HG03460 (cell line): ENCODE data around the gene PLCB4.
"Not testable (repeated sequence)": the region's sequence is repeated elsewhere in the genome, so short reads cannot be mapped to it uniquely, and the experiment has no call there.

Source experiments
- ATAC-seq: cut with Tn5 transposase; IDR thresholded peaks from one replicate; pipeline ENCODE4 v1.9.1; 2021; ENCODE audit not compliant: unreplicated experiment

The PLCB4 gene

DNA sequence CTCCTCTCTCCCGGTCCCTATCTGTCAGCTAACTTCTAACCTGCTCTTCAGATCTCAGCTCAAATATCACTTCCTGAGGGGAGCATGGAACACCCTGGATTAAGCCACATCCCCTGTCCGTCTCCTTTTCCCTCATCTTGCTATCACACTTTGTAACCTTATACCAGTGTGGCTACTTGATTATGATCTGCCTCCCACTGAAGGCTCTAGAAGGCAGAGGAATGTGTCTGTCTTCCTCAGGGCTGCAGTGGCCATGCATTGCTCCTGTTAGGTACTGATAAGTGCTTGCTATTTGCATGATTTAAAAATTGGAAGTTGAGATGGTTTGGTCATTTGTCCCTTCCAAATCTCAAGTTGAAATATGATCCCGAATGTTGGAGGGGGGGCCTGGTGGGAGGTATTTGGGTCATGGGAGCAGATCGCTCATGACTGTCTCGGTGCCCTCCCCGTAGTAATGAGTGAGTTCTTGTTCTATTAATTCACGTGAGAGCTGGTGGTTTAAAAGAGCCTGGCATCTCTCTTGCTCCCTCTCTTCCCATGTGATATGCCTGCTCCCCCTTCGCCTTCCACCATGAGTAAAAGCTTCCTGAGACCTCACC, 71.4 kb downstream of the PLCB4 start:
- ATAC-seq = no peak

DNA sequence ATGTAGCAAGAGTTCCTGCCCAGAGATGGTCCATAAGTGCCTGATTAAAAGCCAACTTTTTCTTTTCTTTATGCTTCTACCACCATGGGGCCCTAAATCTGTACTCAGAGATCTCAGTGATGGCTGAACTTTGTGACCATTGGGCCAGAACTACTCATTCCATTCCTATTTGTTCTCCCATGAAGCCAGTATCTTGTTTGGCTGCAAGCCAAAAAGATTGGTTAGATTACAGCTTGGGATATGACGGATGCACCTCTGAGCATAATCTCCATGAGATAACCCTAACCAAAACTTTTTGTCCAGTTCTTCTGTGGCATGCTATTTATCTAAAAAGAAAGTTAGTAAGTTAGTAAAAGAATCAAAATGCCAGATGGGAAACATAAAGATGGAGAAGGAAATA, 72.2 kb downstream of the PLCB4 start:
- ATAC-seq = no peak

DNA sequence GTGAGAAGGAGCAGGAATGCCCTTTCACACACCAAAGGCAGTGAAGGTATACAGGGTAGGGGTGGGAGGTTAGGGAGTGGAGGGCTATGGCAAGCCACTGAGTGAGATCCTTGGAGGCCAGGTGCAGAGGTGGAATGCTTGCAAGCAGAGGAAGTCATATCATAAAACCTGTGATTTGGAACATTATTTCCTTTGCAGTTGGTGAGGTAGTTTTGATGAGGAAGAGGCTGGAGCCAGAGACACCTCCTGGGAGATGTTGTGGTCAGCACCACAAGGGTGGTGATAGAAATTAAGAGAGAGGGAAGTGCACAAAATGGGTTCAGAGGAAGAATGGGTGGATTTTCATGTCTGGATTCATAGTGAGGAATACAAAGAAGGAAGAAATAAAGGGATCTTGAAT, 73.0 kb downstream of the PLCB4 start:
- no peak for ATAC-seq

DNA sequence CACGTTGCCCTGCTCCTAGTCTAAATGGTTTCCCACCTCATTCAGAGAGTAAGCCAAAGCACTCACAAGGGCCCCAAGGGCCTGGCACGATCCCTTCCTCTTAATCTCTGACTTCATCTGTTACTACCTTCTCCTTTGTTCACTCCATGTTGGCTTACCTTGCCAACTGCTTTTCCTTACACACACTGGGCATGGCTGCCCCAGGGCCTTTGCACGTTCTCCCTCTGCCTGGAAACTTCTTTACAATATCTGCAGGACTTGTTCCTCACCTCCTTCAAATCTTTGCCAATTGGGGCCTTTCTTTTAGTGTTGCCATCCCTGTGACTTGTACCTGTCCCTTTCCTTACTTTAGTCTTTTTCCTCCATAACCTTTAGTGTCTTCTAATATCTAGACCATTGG, 73.9 kb downstream of the PLCB4 start:
- ATAC-seq = no peak

DNA sequence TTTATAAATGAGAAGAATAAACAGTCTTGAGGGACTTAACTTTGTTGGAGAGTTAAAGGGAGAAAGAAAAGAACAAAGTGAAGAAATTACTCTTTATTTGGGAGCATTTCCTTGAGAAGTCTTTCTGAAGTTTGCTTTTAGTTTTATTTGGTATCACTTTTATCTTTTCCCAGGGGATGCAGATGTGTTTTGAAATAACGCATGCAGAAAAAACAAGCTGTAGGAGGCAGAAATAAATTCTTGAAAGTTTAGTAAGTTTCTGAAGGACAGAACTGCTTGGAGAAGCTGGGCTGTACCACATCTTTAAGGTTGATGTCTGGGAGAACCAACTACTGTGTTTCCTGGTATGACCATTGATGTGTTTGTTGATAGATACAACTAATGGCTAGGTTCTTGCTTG, 75.0 kb downstream of the PLCB4 start:
- ATAC-seq = no peak

DNA sequence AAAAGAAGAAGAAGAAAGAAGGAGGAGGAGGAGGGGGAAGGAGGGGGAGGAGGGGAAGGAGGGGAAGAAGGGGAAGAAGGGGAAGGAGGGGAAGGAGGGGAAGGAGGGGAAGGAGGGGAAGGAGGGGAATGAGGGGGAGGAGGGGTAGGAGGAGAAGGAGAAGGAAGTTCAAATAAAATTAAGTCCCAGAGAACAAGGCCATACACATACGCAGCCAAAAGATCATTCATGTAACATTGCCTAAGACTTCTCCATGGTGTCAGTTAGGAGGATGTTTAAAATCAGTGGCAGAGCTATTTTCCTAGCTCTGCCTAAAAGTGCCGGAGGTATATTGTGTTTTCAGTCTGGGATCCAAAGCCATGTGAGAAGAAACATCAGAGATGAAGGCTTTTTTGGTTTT, 75.8 kb downstream of the PLCB4 start:
- ATAC-seq = no peak

DNA sequence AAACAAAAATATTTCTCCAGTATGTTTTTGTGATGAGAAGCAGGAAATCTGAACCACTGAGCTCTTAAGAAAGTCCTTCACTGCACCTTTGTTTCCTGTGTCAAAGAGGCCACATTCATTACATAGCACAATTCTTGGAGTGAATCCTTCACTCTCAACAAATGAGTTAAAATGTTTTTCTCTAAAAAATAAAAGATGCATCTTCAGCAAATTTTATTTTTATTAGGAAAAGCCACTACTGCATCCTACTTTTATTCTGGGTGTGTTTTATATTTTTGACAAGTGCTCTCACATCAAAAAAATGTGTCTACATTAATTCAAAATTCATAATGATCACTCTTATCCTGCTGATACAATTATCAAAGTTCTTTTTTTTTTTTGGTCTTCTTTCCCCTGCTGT, 76.3 kb downstream of the PLCB4 start:
- ATAC-seq = no peak

DNA sequence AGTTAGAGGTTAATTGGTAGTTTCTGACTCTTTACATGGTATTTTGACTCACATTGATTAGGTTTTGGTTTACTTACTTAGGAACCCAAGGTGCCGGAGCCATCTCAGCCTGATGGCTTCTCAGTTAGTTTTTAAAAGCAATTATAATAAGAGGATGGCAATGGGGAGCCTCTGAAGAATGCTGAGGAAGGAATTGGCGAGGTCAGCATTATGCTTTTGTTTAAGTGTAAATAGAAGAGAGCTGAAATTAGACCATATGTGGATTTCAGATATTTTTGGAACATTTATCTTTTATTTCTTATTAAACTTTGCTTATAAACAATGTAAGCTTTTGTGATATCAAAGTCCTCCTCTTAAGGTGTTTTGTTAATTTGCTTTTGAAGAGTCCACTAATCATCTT, 77.8 kb downstream of the PLCB4 start:
- no peak for ATAC-seq

DNA sequence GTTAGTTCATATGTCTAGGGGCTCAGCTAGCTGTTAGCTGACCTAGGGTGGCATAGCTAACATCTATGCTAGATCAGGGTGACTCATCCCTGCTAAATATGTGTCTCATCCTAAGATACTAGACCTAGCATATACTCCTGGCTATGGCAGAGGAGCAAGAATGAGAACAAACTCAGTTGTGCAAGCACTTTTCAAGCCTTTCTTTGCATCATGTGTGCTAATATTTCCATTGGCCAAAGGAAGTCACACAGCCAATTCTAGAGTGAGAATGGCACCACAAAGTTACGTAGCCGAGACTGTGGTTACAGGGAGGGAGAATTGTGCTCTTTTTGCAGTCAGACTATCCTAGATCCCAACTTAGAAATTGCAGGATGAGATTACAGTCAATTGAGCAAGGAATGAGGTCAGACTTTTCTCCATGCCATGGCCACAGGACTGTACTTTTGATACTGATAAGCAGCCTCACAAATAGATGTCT, 78.7 kb downstream of the PLCB4 start:
- ATAC-seq = no peak

DNA sequence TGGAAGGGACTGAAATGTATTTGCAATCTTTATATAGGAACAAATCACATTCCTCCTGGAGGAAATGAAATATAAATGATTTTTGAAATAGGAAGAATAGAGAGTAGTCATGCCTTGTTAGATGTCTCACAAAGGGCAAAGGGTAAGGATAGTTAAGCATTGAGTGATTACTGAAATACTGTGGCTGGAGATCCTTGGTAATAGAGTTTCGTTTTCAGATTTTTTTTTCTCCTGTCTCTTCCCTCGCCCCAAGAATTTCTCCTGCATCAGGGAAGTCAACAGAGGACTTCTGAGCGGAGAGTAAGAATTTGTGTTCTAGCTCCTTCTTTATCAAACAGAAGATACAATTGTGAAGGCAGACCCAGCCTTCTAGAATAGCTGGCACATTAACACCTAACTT, 79.4 kb downstream of the PLCB4 start:
- no peak for ATAC-seq

DNA sequence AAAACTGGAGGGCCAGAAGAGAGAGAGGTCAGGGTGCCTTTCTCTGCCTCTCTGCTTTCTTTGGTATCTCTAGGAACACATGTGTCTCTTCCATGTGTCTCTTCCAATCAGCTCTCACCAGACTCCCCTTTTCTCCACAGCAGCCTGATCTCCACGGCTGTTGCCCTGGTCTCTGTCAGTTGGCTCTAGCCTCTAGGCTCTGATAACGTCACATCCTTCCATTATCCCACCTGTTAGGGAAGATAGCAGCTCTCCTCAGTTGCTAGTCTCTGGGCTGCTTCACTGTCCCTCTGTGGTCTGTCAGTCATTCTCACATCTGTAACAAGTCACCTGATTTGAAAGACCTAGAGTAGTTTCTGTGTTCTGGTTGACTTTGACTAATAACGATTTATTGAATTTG, 80.2 kb downstream of the PLCB4 start:
- no peak for ATAC-seq

DNA sequence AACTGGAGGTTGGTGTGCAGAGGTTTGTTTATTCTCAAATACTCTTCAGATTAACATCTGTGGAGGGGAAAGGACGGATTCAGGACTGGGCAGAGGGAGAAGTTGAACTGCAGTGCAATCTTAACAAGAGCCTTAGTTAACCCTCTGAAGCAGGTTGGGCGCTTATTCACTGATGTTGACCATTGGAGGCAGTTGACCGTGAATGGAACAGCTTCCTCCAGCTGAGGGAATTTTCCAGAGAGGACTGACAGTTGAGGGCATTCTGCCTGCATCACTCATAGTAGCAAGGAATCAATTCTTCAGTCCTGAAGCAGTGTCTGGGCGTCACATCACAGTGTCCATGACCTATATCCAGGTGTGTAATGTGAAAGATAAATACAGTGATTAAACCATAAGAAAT, 80.9 kb downstream of the PLCB4 start:
- ATAC-seq = no peak

DNA sequence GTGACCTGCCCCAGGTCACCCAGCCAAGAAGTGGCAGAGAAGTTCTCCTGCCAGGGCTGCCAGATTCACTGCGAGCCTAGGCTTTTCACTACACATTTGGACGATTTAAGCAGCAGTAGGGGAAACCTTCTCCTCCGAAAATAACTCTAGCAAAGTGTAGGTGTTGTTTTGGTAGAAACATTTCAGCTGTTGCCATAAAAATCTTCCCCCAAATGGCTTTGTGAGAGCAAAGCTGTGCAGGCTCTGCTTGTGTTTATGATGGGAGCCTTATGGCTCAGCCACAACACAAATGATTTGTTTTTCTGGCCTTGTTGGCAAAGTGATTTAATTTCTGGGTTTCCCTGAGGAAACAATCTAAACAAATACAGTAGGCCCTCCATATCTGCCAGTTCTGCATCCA, 81.8 kb downstream of the PLCB4 start:
- ATAC-seq = no peak

DNA sequence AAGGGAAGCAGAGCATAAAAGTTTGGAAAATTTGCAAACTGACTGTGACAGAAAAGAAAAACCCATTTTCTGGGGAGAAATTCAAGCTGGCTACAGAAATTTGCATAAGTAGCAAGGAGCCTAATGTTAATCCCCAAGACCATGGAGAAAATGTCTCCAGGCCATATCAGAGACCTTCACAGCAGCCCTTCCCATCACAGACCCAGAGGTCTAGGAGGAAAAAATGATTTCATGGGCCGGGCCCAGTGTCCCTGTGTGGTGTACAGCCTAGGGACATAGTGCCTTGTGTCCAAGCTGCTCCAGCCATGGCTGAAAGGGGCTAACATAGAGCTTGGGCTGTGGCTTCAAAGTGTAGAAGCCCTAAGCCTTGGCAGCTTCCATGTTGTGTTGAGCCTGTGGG, 83.3 kb downstream of the PLCB4 start:
- ATAC-seq = not testable (repeated sequence)

DNA sequence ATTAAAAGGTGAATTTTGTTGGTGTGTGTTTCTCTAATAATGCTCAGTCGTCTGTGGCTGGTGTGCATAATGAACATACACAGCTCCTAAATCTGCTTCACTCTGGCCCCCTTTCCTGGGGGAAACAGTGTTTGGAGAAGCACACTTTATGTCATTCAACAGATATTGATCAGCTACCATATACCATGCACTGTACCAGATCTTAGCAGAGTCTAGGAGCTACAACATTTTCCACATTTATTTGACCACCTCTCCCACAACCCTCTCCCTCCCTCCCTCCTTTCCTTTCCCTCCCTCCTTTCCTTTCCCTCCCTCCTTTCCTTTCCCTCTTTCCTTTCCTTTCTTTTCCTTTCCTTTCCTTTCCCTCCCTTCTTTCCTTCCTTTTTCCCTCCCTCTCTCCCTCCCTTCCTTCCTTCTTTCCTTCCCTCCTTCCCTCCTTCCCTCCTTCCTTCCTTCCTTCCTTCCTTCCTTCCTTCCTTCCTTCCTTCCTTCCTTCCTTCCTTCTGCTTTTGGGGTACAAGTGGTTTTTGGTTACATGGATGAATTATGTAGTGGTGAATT, 85.7 kb downstream of the PLCB4 start:
- ATAC-seq = no peak

DNA sequence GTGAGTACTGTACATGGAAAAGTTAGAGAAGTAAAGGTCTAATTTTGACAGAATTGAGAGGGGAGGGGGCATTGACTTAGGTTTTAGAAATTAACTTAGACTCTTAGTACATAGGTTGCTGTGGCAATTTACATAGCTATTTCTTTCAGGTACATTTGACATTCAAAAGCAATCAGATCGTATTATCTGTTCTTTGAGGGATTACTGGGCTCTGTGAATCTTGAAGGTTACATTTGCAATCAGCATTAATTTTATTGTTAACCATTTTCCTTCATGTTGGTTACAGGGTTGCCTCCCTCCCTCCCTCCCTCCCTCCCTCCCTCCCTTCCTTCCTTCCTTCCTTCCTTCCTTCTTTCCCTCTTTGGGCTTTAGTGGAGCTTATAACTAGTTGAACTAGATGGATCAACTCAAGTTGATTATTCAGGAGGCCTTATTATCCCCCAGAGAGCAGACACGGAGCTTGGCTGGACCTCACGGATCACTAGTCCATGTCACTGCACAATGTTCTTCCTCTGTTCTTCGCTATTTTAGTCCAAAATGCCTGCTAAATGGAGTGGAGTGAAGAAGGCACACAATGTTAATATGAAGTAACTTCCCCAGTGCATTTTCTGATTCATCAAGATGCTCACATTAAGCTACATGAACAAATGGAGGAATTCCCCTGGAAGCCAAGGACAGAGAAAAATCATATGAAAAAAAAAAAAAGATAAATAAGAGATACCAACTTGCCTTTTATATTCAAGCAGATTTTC, 87.8 kb downstream of the PLCB4 start:
- ATAC-seq = no peak

DNA sequence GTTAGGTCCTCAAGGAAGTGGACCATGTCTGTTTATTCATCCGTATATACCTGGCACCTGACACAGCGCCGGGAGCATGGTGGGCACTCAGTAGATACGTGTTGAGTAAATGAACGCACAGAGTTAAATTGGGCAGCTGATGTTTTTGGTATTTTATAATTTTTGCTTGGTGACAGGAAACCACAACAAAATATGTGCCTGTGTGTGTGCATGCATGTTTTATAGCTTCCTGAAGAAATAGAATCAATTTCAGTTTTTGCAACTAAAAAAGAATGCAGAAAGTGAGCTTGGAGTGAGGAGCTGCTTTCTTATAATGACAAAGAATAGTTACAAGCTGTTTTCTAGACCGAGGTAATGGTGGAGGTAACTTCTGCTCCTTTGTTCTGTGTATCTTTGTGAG, 91.4 kb downstream of the PLCB4 start:
- no peak for ATAC-seq

DNA sequence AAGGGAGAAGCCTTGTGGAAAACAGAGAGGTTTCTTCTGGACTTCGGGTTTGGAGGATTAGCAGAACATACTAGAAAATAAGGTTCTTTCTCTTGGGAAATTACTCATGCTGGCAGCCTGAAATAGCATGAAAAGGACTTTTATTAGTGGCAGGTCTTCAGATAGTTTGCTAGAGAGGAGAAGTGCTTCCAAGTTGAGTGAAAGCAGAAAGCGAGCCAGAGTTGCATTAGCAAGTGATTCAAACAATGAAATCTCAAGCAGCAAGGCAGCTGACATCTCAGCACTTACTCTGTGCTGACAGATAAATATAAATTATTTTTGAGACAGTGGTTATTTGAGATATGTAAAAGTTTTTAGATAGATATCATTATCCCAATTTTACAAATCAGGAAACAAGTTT, 91.9 kb downstream of the PLCB4 start:
- ATAC-seq = no peak

DNA sequence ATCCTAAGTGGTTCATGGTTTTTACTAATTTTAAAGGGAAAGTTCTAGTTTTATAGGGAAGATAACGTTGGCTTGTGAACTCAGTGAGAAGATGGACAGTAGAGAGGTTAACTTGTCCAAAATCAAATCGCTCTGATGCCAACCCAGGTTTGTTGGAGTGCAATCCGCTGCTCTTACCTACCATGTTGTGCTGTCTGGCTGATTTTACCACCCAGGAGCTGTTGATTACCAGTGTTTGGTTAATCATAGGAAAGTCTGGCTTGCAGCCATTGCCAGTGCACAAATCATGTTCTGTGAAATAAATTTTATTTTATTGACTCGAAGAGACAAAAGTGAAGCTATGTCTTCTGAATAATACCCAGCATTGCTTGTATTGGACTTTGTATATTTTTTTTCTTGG, 92.4 kb downstream of the PLCB4 start:
- no peak for ATAC-seq

DNA sequence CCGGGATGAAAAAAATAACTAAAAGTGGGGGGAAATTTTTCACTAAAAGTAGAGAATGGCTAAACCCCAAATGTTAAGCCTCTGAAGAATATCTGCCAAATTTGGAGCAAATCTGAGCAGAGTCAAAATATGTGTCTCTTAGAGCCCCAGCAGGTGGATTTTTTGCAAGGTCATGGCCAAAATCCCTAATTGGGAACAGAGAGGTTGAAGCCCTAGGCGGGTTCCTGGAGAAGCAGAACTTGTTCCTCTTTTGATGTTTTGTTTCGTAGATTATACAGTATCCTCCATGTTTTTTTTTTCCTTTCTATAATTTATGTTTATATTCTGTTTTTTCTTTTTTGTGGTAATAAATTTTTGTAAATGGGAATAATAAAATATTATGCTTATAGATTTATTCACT, 94.4 kb downstream of the PLCB4 start:
- no peak for ATAC-seq

DNA sequence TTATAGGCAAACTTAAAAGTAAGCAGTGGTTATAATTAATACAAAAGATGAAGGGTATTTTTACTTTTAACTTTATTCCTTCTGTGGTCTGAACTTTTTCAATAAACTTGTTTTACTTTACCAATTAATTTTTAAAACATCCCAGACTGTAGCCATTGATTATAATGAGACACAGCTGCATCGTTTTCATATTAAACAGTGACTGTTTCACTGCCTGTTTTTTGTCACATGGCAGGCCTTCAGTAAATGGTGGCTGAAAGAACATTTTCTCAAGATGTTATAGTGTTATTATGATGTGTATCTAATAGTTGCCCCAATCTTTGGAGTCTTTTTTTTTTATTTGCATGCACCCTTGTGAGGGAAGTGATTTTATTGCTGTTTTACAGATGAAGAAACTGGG, 95.1 kb downstream of the PLCB4 start:
- no peak for ATAC-seq

DNA sequence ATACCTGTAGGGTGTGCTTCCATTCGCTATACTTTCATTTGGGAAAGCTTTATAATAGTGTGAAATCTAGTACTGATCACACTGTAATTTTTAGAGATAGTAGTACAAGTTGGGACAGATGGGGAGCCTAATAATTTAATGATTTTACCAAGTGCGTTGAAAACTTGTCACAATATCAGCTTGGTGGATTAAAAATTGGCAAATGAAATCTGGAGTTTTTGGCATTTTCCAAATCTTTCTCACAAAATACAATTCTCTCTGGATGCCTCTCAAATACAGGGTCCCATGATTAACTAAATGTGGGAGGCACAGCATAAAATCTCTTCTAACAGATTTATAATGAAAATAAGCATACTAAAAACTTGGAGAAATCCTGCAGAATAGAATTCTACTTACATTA, 96.4 kb downstream of the PLCB4 start:
- no peak for ATAC-seq
